Raji (cell line): Measurements from ENCODE around the gene NPBWR2.

Source experiments
- POLR2A ChIP-seq: IDR thresholded peaks from 2 replicates; pipeline ENCODE4 v1.6.1; 2011; ENCODE audit warnings: low read depth, low read length, control low read depth; ENCODE audit not compliant: insufficient read depth

Gene NPBWR2

DNA sequence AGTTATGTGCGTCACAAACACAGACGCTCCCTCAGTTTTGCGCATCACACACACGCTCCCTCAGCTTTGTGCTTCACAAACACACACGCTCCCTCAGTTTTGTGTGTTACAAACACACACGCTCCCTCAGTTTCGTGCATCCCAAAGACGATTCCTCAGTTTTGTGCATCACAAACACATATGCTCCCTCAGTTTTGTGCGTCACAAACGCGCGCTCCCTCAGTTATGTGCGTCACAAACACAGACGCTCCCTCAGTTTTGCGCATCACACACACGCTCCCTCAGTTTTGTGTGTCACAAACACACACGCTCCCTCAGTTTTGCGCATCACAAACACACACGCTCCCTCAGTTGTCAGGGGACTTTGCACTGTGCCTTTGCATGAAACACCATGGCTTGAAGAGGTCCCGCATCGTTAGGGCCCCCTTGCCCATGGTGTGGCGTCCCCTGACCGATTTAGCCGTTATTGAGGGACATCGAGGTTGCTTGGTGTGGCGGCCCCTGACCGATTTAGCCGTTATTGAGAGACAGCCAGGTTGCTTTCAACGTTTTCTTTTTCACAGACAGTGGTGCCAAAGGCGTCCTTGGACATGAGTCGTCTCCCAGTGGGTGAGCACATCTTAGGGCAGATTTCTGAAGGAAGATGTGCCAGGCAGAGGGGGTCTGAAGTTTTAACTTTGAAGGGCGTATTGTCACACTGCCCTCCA lies 28.8 kb upstream of the NPBWR2 start:
- no peak for TF ChIP-seq POLR2A

DNA sequence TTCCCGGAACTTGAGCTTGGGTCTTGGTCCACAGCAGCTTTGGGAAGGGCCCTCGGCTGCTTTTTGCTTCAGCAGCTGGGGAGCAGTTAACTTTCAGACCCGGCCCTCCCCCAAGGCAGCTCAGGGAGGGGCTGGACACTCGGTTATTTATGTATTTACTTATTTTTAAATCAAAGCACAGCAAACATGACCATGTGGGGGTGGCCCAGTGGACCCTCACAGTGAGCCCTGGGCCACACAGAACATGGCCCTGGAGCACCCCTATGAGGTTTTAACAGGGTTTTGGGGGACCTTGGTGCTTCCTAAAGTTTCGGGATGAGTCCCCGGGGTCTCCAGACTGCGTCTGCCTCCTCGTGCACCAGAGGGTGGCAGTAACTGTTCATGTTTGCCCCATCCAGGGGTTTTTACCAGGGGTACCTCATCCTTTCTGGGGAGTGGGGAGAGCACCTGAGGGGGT lies 26.6 kb upstream of the NPBWR2 start:
- TF ChIP-seq POLR2A = no peak

DNA sequence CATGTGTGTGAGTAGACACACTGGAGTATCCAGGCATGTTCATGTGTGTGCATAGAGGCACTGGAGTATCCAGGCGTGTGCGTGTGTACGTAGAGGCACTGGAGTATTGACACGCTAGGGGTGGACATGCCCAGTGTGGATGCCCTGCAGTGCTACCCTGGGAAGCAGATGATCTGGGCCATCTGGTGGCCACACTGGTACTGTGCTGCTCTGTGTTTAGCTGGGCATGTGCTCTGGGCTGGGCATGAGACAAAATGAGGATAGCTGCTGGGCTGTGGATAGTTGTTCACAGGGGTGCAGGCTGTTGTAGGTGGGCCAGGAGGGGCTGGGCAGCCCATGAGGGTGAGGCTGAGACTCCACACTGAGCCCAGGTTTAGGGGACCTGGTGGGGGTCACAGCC lies 24.0 kb upstream of the NPBWR2 start:
- TF ChIP-seq POLR2A = no peak

DNA sequence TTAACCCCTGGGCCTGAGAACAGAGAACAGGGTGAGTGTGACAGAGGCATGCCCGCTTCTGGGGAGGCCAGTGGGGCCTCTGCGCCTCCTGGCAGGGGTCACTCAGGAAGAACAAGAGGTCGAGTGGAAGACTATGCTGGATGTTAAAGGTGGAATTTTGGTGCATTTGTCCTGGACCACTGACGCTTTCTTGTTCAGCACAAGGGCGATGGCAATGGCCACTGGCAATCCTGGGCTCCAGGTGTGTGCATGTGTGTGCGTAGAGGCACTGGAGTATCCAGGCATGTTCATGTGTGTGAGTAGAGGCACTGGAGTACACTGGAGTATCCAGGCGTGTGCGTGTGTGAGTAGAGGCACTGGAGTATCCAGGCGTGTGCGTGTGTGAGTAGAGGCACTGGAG lies 23.5 kb upstream of the NPBWR2 start:
- no peak for TF ChIP-seq POLR2A

DNA sequence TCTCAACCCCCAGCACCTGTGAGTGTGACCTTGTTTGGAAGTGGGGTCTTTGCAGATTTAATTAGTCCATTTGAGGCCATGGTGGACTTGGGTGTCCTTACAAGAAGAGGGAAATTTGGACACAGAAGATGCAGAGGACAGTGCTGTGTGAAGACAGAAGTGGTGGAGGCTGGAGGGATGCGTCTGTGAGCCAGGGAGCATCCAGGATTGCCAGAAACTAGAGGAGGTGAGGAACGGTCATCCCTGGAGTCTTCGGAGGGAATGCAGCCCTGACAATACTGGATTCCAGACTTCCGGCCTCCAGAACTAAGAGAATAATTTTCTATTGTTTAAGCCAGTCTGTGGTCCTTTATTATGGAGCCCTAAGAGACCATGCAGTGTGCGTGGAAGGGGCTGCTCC lies 22.9 kb upstream of the NPBWR2 start:
- no peak for TF ChIP-seq POLR2A

DNA sequence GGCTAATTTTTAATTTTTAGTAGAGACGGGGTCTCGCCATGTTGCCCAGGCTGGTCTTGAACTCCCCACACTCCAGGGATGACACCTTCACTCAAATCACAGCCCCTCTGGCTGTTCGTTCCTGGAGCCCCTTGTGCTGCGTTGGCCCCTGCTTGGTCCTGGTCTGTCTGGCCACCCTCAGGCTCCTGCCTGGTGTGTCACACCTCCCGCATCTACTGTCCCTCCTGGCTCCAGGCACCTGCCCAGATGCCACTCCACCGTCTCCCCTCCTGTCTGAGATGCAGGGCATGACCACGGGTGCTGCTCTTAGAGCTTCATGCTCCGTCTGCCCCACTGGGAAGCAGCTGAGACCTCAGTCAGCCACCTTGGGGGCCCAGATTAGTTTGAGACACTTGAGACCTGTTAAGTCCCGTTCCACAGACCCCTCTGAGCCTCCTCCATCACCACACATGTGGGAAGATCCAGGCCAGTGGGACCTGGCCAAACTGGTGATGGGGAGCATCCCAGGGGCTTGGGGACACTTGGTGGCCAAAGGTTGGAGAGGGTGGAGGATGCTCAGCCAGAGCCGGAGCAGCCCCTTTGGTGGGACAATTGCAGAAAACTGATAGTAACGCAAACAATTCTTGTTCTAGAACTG lies 21.9 kb upstream of the NPBWR2 start:
- TF ChIP-seq POLR2A = no peak

DNA sequence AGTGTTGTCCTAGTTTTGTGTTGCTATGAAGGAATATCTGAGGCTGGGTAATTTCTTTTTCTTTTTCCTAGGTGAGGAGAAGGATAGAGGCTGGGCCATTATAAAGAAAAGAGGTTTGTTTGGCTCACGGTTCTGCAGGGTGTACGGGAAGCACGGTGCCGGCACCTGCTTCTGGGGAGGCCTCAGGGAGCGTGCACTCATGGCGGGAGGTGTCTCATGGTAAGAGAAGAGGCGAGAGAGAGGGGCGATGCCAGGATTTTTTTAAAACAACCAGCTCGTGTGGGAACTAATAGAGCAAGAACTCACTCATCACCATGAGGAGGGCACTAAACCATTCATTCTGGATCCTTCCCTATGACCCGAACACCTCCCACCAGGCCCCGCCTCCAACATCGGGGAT lies 14.2 kb upstream of the NPBWR2 start:
- no peak for TF ChIP-seq POLR2A

DNA sequence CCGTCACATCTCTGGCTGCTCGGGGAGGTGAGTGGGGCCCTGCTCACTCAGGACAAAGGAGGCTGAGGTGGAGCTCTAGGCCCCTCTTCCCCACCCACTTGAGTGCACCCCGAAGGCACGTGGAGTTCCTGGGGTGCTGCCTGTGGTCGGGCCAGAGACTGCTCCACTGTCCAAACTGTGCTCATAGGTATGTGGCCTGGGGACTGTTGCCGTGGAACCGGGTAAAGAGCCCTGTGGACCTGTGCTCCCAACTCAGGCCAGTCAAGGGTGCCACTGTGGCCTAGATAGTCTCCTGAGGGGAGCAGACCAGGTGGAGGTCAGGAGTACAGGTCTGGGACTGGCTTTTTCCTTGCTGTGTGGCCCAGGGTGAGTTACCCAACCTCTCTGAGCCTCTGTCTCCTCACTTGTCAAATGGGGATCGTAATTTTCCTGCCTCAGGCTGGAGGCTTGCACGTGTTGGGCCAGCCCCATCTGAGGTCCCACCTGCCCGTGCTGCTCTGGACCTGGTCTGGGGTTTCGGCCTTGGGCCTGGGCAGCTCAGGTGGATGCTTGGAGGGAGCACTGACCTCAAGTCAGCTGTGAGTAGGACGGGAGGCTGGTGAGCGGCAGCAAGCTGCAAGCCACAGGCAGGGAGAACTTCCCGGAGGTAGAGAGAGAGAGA lies 12.4 kb upstream of the NPBWR2 start:
- no peak; the same call in 1 of the 2 replicates for TF ChIP-seq POLR2A

DNA sequence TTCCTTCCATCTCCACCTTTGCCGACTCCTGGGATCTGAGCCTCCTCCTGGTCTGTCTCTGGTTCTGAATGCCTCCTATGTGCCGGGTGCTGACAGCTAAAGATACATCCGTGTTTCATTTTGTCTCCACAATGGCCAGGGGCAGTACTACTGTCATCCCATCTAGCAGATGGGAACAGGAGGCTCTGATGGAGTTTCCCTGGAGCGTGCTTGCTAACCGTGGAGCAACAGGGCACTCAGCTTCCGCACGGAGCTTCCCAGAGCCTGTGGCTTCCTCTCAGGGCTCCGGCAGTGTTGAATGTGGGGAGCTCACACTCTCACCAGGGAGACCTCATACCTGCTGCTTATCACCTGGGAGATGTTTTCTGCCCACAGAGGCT lies 11.9 kb upstream of the NPBWR2 start:
- no peak for TF ChIP-seq POLR2A

DNA sequence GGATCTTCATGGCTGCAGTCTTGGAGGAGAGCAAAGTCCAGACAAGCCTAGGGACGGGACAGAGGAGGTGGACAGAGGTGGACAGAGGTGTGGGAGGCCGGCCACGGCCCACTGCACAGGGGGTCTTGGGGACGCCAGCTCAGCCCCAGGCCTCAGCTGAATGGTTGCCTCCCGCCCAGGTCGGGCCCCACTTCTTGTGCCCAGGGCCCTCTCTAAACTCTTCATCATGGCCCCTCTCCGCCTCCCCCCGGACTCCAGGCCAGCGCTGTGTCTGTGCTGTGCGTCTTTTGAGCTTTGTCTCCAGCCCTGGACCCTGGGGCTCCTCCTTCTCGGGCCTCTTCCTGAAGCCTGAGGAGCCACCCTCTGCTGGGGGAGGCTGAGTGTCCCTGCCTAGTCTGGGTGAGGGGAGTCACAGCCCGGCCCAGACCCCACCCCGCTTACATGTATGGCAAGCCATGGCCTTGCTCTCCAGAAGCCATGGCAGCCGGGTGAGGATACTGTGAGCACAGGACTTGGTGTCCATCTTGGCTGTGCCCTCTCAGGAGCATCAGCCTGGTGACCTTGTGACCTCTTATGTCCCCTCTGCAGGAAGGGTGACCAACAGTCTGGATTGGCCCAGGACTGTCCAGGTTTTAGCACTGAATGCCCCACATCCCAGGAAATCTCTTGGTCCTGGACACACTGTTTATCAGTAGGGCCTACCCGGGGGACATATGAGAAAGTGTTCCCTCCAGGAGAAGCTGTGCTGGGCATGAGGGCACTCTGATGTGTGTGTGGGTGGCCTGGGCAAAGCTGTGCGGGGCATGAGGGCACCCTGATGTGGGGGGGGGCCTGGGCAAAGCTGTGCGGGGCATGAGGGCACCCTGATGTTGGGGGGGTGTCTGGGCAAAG lies 9.4 kb upstream of the NPBWR2 start:
- TF ChIP-seq POLR2A = no peak

DNA sequence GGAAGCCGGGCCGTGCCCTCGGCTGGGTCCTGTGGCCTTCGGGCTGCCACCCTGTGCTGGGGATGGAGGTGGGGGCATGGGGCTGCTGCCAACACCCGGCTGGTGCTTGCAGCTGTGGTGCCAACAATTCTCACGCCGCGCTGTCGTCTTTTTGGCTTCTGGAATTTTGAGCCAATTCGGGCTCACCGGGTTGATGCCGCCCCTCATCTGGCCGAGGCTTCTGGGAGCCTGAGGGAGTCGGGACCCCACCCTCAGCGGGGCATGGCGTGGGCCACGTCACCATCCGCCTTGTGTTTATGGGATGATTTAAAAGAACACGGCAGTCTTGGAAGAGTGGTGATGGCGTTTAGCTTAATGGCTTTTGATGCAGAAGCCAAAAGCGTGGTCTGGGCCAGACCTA lies 8.7 kb upstream of the NPBWR2 start:
- TF ChIP-seq POLR2A = no peak

DNA sequence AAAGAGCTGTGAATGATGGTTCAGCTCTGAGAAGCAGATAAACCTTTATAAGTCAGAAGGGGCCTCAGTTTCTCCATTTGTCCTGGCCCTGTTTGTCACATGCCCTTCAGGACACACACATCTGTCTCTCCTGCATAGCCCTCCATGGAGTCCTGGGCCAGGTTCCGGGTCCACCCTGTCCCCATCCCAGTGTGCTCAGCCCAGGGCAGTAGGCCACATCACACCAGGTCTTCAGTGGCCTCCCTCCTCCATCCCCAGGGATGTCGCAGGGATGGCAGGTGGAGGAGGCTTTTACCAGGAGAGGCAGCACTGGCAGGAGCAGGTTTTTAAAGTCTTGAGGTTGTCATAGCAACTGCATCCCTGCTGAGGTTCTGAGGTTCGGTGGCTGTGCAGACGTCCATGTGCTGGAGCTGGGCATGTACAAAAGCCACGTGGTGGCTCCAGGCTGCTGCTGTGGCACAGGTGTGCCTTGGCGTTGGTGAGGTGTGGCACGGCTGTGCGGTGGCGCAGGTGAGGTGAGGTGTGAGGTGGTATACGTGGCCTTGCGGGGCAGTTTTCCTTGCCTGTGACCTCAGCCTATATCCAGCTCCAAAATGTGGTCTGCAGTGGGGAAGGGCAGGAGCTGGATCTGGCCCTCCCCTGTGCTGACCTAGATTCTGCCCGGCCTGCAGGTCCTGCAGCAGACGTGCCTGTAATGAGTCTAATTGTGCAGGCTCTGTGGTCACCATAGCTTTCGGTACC lies 8.0 kb upstream of the NPBWR2 start:
- no peak for TF ChIP-seq POLR2A

DNA sequence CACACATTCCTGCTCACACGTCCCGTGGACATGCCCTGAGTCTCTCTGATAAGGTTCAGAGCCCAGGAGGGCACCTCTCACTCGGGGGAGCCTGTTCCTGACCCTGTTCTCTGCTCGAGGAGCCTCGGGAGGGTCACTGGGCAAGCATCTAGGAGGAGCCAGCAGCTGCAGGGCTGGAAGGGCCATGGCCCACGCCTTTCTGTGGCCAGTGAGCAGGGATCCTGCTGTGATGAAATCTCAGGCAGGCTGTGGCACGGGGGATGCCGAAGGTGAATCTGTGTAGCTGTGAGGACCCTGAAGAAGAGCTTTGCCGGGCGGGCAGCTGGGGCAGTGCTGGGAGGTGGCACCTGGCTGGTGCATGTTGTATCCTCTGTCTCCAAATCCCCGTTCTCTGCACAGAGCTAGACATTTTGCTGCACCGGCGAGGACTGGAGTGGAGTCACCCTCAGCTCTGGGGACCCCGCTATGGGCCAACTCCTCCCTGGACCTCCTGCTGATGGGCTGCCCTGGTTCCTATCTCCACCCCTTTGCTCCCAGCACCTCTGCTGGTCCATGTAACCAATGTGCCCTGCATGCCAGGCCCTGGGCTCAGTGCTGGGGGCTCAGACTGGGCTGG lies 7.1 kb upstream of the NPBWR2 start:
- no peak for TF ChIP-seq POLR2A

DNA sequence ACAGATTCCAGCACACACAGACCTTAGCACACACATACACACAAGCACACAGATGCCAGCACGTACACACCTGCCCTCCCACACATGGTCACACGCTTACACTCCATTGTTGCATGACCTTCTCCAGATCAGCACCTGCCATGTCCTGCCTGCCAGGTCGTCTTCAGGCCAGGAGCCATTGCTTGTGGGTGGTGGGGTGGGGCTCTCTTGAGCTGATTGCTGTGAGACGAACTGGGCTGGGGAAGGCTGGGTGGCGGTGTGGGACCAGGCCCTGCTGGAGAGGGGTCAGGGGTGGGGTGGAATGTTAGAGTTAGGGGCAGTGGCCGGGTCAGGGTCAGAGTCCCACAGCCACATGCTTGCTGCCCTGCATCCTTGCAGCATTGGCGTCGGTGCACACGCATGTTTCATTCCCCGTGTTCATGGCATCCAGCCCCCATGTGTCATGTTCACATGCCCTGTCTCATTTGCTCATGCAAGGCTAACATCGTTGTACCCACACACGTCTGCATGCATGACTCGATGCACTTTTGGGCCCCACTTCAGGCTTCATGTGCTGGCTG lies 6.5 kb upstream of the NPBWR2 start:
- no peak for TF ChIP-seq POLR2A
